GM21529 (cell line): ENCODE measurements around the gene ERGIC3.

Source experiments
- ATAC-seq: cut with Tn5 transposase; IDR thresholded peaks from one replicate; pipeline ENCODE4 v1.9.1; 2021; ENCODE audit not compliant: unreplicated experiment

The ERGIC3 gene

DNA sequence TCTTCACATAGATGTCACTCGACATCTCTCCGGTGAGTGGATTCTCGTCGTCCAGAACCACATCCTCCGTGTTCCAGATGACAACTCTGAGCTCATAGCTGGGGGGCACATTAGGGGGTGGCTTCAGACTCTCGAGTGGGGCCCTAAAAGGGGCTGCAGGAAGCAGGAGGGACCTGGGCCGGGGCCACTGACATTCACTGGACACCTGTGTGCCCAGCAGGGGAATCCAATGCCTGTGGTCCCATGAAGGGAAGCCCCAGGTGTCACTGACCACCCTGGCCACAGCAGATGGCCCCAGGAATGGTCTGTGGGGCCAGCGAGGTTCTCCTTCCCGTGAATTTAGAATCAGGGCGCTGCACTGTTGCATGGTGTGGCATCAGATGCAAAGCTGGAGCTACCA is 18.7 kb downstream of the ERGIC3 start:
- ATAC-seq, result no peak

DNA sequence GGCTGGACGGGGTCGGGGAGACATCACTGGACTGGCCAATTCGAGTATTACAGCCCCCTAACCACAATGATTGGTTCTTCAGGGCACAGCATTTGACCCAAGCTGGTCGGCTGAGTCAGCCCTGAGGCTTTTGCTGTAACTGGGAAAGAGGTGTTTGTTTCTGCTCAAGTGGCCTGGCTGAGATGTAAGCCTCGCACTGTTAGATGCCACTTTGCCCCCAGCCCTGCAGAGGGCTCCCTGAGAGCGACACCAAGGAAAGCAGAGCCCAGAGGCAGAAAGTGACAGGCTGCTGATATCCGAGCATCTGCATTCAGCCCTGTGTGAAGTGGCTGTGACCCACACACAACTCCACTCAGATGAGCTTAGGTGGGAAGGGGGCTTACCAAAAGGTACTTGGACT is 19.4 kb downstream of the ERGIC3 start:
- no peak for ATAC-seq

DNA sequence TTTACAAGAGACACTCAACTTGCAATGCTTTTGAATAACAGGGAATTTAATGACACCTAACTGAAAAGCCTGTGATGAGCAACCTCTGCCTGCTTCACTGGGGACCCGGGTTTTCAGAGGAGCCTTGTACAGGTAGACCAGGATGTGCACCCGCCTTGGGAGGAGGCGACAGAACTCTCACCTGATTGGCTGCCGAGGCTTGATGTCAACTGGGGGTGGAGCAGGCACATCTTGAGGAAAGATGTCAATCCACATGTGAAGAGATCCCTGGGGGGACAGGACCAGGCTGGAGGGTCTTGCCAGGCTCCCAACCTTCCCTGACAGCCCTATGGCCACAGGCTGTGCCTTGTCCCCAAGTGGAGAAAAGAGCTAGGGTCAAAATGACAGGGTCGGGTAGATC is 19.8 kb downstream of the ERGIC3 start:
- ATAC-seq, result no peak

DNA sequence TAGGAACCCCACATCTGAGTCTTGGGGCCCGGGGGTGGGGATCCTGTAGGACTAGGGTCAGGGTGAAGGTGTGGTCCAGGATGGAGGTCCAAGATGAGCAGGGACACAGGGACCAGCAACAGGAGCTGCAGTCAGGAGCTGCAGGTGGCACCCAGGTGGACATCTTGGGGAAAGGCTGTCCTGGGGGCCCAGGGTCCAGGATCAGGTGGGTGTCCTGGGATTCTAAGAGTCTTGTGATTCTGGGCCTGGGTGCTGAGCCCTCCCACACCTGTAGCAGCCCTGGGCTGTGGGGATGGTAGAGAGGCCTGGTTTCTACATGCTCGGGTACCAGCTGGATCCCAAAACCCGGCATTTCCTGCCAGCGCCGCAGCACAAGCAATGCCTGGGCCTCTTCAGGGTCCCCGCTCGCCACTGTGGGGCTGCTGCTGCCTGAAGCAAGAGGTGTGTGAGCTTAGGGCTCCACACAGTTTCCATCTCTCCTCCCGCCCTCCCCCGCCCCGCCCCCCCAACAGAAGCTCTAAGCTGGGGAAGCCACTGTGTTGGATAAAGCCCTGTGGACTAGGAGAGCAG is 20.7 kb downstream of the ERGIC3 start:
- ATAC-seq, result no peak

DNA sequence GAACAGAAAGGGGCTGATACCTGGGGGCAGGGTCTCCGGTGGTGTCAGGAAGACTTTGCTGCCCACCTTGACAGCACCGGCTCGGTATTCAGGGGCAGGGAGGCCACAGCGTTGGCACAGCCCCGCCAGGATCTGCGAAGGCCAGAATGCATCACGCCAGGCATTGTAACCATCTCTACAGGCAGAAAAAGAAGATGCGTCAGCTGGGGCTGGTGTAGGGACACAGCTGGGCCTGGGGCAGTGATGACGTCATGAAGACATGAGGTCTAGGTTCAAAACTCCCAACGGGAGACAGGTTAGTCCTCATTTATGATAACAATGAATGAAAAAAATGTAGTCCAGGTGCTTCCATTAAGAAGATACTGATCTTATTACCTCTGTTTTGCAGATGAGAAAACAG is 22.0 kb downstream of the ERGIC3 start:
- no peak for ATAC-seq

DNA sequence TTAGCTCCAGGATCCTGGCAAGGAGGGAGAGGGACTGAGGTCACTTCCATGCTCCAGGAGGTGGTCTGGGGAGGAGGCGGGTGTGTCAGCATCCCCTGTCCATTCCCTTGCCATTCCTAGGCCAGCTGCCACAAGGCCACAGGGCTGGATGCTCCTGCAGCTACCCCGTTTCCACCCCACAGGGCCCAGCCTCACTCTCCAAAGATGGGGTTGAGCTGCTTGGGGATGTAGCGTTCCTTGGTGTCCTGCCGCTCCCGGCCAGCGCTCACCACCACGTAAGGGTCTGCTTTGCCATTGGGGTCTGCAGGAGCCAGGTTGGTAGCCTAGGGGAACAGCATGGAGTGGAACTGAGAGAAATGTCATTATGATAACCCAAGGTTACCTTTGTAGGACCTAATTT is 23.0 kb downstream of the ERGIC3 start:
- no peak for ATAC-seq

DNA sequence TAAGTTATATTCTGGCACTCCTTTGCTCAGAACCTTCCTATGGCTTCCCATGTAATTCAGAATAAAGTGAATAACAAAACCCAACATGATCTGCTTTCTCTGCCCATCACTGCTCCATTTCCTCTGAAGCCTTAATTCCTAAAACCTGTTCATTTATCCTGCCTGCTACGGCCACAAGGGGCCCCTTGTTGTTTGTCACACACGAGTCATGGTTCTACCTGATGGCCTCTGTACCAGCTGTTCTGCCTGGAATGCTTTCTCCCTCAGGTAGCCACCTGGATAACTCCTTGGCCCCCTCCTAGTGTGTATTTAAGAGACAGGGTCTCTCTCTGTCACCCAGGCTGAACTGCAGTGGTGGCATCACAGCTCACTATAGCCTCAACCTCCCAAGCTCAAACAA is 26.8 kb downstream of the ERGIC3 start:
- no peak for ATAC-seq

DNA sequence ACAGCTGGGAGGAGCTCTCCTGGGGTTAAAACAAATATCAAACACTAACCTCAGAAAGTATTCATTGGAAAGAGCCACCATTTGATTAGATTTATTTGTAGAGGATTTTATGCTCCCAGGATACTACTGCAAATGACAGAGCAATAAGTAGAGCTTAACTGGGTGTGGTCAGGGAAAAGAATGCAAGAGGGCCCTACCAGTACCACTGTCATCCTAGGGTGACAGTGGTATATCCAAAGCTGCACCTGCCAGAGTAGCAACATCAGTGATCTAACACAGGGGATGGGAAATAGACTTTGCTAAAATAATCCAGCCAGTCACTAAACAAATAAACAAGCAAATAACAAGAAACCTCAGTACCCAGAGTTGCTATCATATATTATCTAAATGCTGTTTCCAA is 29.7 kb downstream of the ERGIC3 start:
- no peak for ATAC-seq

DNA sequence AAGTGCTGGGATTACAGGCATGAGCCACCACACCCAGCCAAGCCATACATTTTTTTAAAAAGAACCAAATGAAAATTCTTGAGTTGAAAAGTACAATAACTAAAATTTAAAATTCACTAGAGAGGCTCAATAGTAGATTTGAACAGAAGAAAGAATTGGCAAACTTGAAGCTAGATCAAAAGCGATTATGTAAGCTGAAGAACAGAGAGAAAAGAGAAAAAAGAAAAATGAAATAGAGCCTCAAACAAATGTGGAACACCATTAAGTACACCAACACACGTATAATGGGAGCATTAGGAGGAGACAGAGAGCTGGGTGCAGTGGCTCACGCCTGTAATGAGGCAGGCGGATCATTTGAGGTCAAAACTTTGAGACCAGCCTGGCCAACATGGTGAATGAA is 31.0 kb downstream of the ERGIC3 start:
- ATAC-seq, result no peak

DNA sequence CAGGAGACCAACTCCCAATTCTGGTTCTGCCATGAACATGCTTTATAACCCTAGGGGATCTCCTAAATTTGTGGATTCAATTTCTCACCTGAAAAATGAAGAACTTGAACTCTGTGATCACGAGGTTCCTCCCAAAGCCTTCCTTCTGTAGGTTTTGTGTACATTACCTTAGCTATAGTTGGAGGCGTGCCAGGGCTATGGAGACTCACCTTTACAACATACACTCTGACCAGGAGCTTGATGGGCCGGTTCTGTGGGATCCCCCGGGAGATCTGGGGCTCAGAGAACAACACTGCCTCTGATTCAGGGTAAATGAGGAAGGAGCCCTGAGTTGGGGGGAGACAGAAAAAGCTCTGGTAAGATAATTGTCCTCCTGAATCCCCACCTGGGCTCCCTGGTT is 34.1 kb downstream of the ERGIC3 start:
- no peak for ATAC-seq

DNA sequence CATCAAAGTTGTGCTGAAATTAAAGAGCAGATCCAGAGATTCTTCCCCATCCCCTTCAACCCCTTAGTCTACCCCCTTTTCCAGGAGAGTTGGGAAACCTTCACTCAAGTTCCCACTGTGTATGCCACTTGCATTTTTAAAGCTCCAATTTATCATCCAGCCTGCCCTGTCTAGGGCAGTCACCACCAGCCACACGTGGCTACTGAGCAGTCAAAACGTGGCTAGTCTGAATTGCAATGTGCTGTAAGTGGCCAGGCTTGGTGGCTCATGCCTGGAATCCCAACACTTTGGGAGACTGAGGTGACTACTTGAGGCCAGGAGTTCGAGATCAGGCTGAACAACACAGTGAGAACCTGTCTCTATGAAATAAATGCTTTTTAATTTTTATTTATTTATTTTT is 34.9 kb downstream of the ERGIC3 start:
- no peak for ATAC-seq

DNA sequence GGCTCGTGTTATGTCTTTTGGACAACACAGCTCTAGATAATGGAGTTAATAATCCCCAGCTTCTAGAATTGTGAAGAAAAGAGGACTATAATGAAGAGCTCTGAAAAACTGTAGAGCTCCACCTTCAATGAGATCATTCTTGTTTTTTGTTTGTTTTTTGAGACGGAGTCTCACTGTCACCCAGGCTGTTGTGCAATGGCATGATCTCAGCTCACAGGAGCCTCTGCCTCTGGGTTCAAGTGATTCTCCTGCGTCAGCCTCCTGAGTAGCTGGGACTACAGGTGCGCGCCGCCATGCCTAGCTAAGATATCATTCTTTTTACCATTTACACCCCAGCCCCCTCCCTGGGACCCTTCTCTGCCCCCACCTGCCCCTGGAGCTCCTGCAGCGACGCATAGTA is 36.6 kb downstream of the ERGIC3 start:
- ATAC-seq, result no peak

DNA sequence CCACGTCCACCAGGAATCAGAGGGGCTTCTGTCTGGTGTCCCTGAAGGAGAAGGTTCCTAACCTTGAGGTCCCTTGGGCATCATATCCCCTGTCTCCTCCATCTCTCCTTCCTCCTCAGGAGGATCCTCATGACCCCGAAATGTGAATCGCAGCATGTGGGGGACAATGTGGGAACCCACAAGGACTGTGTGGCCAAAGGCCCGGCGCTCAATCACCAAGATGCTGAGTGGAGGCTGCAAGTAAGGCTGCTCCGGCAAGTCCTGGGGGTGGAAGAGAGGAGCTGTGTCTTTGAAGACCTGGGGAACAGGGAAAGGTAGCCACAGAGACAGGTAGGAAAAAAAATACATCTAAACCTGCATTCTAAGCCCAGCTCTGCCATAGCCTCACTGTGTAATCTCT is 37.3 kb downstream of the ERGIC3 start:
- no peak for ATAC-seq

DNA sequence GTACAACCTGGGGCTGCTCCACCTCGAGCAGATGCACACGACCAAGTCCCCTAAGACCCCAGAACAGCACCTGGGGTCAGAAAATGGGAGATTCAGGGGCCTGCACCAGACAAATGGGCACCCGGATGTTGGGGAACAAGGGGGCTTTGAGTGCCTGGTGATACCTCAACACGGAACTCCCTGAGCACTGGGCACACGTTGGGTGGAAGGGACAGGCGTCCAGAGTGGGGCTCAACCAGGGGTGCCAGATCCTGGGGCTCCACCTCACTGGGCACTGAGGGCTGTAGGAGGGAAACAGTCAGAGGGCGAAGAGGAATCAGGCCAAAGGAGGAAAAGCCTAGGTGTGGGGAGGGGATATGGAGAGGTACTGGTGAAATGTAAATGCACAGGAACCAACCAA is 40.3 kb downstream of the ERGIC3 start:
- ATAC-seq, result no peak

DNA sequence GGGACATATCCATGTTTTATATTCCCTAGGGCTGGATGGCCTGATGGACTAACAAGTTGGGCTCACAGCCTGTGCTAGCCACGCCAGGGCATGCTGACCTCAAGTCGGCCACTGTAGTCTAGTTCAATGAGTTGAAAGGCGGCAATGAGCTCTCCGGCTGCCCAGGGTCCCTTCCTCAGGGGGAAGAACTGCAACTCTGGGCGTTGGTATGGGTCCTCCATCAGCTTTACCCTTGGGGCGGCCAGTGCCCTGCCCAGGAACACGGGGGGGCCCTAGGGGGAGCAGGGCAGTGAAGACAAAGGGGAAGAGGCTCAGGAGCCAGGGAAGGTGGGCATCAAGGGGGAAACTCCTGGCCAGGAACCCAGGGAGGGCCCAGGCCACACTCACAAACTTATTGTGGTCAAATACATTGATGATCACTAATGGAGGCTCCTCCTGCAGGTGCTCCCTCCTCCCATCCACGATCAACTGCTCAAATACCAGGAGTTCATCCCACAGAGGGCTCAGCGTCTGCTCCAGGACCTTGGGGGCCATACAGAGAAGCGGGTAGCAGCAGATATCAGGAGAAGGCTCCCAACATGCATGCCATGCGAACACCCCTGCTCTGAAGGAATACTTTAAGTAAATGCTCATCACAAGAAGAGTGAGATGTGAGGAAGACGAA is 41.0 kb downstream of the ERGIC3 start:
- ATAC-seq, result no peak

DNA sequence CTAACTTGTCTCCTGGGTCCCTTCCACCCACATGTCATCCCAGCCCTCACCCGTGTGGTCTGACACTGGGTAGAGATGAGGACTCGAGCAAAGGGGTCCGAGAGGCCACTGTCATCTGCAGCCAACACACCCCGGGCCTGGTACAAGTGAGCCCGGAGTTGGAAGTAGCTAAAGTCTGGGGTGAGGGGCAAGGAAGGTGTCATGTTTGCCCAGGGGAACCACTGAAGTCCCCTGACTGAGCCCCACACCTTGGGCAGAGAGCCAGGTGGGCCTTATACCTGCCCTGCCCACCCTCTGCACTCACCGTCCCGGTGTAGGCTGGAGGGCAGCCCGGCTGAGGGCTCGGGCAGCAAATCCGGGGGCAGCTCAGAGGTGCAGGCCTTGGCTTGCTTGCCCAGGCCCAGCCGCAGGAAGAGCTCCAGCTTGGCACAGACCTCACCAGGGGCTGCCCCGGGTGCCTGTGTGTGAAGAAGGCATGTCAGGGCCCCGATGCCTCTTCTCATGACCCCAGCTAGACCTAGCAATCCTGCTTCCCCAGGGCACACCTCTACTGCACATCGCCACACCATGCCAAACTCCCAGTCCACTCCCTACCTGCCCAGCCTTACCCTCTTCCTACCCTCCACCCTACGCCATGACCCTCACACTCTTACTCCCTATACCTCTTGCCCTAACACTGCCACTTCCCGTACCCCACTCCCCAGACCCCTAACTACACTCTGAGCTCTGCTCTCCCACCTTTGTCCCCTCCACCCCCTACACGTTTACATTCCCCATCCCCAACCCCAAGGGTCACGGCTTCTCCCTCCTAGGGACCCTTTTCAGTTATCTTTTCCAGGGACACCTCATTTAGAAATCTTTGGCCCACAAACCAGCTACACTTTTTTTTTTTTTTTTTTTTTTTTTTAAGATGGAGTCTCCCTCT is 42.0 kb downstream of the ERGIC3 start:
- no peak for ATAC-seq

DNA sequence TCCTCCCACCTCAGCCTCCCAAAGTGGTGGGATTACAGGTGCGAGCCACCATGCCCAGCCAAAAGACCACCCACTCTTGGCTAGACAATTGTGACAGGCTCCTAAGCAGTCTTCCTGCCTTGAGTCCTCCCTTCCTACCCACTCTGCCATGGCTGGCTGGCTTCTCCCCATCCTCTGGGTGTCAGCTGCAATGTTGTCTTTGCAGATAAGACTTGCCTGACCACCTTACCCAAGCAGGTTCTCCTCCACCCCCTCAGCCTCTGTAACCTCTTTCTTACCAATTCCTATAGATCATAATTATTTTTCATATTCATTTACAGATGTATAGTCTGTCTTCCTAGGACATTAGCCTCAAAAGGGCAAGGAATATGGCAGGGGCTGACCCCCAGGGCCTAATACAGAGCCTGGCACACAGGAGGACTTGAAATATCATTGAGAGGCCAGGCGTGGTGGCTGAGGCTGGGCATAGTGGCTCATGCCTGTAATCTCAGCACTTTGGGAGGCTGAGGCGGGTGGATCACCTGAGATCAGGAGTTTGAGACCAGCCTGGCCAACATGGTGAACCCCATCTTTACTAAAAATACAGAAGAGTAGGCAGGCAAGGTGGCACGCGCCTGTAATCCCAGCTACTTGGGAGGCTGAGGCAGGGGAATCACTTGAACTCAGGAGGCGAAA is 45.0 kb downstream of the ERGIC3 start:
- no peak for ATAC-seq

DNA sequence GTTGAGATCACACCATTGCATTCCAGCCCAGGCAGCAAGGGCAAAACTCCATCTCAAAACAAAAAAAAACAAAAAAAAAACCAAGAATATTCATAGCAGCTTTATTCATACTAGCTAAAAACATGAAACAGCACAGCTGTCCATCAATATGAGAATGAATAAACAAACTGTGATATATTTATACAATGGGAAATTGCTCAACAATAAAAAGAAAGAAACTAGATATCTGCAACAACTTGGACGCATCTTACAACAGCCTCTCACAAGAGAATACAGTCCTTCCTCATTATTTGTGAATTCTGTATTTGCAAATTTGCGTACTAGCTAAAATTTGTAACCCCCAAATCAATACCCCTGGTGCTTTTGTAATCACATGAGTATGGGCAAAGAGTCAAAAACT is 45.6 kb downstream of the ERGIC3 start:
- no peak for ATAC-seq

DNA sequence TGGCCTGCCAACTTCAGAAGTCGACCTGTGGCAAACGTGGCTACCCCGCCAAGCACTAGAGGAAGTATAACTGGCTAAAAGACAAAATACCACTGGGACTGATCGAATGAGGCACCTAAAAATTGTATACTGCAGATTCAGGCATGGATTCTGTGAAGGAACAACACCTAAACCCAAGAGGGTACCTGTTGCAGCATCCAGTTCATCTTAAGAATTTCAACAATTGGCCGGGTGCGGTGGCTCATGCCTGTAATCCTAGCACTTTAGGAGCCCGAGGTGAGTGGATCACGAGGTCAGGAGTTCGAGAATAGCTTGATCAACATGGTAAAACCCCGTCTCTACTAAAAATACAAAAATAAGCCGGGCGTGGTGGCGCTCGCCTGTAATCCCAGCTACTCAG is 46.5 kb downstream of the ERGIC3 start:
- no peak for ATAC-seq

DNA sequence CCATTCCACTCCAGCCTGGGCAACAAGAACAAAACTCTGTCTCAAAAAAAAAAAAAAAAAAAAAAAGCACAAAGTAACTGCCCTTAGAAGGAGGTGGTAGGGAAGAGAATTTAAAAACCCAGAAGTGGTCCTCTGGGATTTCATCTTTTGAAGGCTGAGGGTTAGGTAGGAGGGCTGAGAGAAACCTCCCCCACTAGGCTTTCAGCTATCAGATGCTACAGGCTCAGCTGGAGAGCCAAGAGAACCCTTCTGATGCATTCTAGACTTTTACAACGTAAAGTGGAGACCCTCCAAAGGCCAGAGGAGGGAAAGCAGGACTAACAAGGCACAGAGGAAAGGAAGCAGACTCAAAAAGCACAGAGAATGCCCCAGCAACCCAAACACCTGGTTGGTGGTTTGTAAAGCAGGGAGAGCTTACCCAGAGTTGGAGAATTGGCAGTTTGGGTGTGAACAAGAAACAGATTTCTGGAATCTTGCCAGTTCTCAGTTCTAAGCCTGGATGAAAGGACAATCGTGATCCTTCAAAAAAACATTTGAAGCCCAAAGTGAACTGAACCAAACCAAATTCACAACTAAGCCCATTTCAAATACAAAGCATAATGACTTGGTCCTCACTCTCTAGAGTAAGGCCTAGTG is 50.6 kb downstream of the ERGIC3 start:
- no peak for ATAC-seq

DNA sequence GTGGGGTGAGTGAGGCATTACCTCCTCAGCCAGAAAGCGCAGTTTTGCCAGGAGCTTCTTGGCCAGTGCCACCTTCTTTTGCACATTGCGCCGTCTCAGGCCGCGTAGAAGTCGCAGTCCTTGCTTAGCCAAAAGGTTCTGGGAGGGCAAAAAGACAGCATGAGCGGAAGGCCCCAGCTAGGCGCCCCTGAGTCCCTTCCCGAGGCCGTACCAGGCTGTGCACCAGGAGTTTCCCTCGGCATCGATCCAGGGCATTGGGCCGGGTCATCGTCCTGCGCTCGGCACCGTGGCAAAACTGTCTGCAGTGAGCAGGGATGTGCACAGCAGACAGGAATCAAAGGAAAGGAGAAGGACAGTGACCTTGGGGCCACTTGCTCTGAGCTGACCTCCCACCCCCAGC is 53.6 kb downstream of the ERGIC3 start:
- no peak for ATAC-seq
